HG02623 (cell line): ENCODE measurements around the gene FBXW7.
A peak's percentile ranks its signal among the peaks of the same experiment; 100 is the strongest.
"Not testable (repeated sequence)": the region's sequence is repeated elsewhere in the genome, so short reads cannot be mapped to it uniquely, and the experiment has no call there.

Experiments used
- ATAC-seq: cut with Tn5 transposase; IDR thresholded peaks from one replicate; pipeline ENCODE4 v1.9.1; 2021; ENCODE audit warnings: moderate library complexity; ENCODE audit not compliant: unreplicated experiment

The FBXW7 gene

GRCh38 chr4:152550687-152551086 lies 14.8 kb upstream of the FBXW7 start:
- not testable (repeated sequence) for ATAC-seq

GRCh38 chr4:152545088-152545487 lies 9.2 kb upstream of the FBXW7 start:
- ATAC-seq: no peak

GRCh38 chr4:152544533-152544932 lies 8.6 kb upstream of the FBXW7 start:
- ATAC-seq: not testable (repeated sequence)

GRCh38 chr4:152540941-152541340 lies 5.0 kb upstream of the FBXW7 start:
- no peak for ATAC-seq

- ATAC-seq: peak; percentile 18
These were observed 4.4 kb upstream of the FBXW7 start for GRCh38 chr4:152540293-152540674.

GRCh38 chr4:152539556-152540292 lies 3.8 kb upstream of the FBXW7 start:
- no peak for ATAC-seq

GRCh38 chr4:152537881-152538280 lies 2.0 kb upstream of the FBXW7 start:
- ATAC-seq: no peak

GRCh38 chr4:152536545-152537182 lies 772 bp upstream of the FBXW7 start:
- peak; percentile 28 for ATAC-seq

- peak; percentile 4 for ATAC-seq
These were observed 461 bp downstream of the FBXW7 start for GRCh38 chr4:152535360-152535902.

GRCh38 chr4:152534541-152535359 lies 1.1 kb downstream of the FBXW7 start:
- ATAC-seq: no peak

GRCh38 chr4:152531479-152531878 lies 4.4 kb downstream of the FBXW7 start:
- no peak for ATAC-seq

- ATAC-seq: no peak
These were observed 5.3 kb downstream of the FBXW7 start for GRCh38 chr4:152530600-152530999.

- ATAC-seq: no peak
These were observed 6.0 kb downstream of the FBXW7 start for GRCh38 chr4:152529880-152530279.

GRCh38 chr4:152528060-152528459 lies 7.8 kb downstream of the FBXW7 start:
- ATAC-seq: no peak

GRCh38 chr4:152525878-152526277 lies 10.0 kb downstream of the FBXW7 start:
- ATAC-seq: no peak

GRCh38 chr4:152524427-152524826 lies 11.5 kb downstream of the FBXW7 start:
- ATAC-seq: no peak

GRCh38 chr4:152523731-152524130 lies 12.2 kb downstream of the FBXW7 start:
- no peak for ATAC-seq

- ATAC-seq: no peak
These were observed 13.1 kb downstream of the FBXW7 start for GRCh38 chr4:152522754-152523153.

GRCh38 chr4:152522245-152522644 lies 13.6 kb downstream of the FBXW7 start:
- ATAC-seq: no peak

- ATAC-seq: no peak
These were observed 19.7 kb downstream of the FBXW7 start for GRCh38 chr4:152516156-152516555.

GRCh38 chr4:152515678-152516077 lies 20.2 kb downstream of the FBXW7 start:
- ATAC-seq: no peak
